Stimulated activated CD4-positive, alpha-beta T cell treated with anti-CD3 and anti-CD28 coated beads, Interleukin-4, amount 100 ng/mL, for 4 hours (primary cell): ENCODE results near the gene TBC1D22A.

Experiments
- DNase-seq, 2 experiments: peaks; one replicate each; pipeline ENCODE4 v3.0.0-alpha.2; 2020

Gene TBC1D22A

DNA sequence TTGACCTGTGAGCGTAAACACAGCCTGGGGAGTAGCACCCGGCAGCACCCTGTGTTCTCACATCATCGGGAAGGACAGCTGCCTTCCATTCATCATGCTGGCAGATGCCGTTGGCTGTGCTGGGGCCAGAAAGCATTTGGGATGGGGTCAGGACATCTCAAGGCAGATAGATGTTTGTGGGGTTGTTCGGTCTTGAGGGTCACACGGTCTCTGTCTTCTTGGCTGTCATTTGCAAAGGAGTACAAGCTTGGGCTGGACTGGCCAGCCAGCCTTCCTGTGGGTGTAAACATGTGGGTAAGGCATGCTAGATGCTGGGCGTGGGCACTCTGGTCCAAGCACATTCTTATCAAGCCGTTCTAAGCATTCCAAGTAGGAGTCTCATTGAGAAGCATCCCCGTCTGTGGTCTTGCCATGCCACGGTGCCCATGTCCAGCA is 81.4 kb downstream of the TBC1D22A start:
- DNase-seq = no peak

DNA sequence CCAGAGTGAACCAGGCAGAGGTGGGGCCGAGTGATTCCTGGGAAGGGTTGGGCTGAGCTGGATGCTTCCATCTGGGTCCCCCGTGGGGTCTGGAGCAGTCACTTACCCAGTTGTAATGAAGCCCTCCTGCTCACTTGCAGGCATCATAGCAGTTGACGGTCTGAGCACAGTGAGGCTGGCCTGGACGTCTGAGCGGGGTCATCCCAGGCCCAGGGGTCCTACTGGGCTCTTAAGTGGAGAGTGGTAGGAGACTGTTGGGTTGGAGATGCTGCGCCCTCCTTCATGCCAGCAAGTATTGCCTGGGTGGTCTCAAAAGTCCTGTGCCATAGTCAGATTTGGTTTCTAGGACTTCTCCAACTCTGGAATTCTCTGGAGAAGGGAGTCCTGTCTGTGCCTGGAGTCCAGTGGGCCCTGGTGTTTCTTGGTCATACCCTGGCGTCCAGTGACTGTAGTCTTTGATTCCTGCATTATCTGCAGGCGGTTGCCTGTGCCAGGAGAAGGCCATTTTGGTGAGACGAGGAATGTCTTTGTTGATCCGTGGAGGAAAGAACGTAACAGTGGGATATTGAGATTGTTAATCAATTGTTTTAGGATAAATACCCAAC is 82.3 kb downstream of the TBC1D22A start:
- no peak for DNase-seq

DNA sequence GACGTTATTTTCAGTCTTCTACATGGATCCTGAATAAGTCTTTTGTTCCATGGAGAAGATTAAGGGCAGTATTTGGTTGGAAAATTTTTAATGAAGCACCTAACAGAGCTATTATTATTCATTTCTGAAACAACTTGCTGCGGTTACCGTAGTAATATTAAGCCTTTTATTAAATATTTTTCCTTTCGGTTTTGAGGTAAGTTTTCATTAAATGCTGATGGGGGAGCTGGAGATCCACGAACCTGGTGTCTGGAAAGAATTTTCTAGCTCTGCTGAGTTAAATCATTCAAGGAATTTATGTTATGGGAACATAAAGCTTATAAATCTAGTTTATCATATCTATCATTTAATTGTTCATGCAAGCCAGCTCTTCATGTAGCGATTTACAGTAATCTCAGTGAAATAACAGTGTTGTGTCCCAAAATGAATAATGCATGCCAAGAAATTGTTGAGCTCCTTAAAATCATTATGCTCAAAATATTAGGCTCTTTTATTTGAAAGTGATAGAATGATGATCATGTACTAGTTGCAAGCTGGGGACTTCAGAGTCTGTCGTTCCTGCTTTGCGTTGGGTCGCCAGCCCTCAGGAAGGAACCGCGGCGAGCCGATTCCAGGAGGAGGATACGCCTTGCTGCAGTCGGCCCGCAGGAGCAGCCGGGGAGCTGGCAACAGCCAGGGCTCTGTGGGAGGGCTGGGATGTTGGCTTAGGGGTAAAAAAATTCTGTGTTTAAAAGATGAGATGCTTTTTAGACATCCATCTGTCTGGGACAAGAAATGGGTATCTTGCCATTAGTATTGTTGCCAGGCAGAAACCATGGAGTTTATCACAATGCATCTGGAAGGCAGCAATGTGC is 83.1 kb downstream of the TBC1D22A start:
- no peak for DNase-seq

DNA sequence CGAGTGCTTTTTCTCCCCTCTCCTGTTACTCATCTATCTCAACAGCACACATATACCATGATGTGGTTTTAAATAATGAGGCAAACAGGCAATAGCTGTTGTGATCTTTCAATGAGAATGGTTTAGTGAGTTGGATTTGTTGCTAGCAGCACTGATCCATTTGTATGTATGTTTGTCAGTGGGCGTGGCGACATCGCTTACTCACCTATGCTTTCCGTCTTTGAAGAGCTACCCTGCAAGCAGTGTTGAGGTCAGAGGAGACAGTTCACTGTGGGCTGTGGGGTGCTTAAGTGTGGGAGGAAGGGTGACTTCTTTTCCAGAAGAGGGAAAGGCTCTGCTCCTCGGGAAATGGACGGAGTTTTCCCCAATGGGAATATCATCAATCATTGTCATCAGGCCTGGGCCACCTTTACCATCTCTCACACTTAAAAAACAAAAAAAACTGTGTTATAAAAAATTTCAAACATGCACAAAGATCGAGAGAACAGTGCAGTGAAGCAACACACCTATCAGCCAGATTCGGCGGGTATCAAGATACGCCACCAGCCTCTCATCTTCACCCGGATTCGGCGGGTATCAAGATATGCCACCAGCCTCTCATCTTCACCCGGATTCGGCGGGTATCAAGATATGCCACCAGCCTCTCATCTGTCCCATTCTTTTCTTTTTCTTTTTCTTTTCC is 83.8 kb downstream of the TBC1D22A start:
- DNase-seq = peak in 1 of 2 experiments; percentile 32

DNA sequence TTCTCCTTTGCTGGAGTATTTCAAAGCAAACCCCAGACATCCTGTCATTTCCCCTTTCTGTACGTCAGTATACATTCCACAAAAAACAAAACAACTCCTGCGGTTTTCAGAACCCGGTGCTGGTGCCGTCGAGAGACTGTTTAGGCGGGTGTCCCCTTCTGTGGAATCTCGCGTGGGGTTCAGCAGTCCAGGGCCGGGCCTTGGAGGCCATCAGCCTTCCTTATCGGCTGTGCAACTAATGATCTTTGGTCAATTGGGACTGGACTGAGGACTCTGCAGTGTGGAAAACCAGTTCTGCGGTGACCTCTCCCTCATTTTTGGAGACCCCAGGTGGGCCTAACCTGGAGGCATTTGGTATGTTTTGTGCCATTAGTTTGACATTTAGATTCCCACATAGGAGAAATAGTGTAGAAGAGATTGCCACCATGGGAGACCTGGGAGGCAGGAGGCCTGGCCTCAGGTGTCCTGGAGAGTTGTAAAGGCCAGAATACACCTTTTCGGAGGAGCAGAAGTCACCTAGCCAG is 84.4 kb downstream of the TBC1D22A start:
- no peak for DNase-seq

DNA sequence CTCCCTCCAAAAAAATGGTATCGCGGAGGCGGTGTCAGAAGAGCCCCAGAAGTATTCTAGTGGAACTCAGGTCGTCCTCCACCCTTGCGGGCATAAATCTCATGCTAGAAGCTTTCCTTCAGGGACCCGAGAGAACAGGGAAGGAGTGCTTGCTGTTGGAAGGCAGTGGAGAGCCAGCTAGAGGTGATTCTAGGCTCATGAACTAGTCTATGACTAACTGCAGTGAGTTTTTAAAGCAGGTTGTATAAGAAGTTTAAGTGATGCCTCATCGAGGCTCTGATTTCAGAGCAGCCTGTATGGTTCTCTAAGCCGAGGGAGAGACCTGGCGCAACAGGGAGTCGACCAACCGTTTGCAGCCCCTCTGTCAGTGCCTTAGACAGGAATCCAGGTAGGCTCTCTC is 85.7 kb downstream of the TBC1D22A start:
- DNase-seq = no peak

DNA sequence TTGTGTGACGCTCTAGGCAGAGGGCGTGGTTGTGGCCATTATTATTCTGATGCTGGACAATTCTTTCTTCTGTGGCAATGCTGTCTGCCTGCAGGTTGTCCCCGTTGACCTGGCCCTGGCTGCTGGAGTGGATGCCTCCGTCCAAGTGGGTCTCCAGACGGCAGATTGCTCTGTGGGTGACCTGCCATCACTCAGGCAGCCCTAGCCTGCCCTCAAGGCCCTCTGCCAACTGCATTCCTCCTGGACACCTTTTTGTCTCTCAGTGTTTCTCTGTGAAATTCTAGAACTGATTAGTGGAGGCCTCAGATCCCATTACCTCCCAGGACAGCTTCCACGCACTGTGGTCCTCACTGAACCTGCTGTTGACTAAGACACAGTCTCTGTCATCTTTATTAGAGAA is 86.7 kb downstream of the TBC1D22A start:
- DNase-seq = no peak

DNA sequence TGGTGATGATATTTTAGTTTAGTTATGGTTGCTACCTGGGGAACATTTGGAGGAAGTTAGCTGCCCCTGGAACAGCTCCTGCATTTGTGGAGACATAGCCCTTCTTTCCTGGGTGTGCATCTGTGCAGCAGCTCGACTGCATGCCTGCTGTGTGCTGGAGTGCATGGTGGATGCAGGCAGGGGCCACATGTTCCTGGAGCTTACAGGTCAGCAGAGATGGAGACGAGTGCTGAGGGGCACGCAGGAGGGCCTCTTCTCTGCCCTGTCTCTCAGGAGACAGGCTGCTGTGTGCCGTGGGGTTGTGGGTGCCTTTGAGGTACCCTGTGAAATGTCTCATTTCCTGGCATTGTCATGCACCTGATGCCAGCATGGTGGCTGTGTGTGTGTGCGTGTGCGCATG is 87.5 kb downstream of the TBC1D22A start:
- DNase-seq = no peak

DNA sequence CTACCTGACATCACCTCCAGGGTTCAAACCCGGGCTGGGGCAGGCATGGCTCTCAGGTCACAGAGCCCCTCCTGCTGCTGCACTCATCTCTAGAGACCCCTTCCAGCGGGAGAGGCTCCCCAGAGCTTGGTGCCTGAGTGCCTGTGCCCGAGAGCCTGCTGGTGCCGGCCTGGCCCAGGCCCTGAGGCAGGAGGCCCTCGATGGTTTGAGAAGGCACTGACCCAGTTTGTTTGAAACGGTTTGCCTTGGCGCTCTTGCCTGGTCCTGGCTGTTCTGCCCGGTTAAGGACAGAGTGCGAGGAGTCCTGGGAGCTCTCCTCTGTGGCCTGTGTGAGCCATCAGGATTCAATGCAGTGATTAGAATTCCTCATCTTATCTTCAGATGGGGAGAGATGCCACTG is 88.9 kb downstream of the TBC1D22A start:
- no peak for DNase-seq

DNA sequence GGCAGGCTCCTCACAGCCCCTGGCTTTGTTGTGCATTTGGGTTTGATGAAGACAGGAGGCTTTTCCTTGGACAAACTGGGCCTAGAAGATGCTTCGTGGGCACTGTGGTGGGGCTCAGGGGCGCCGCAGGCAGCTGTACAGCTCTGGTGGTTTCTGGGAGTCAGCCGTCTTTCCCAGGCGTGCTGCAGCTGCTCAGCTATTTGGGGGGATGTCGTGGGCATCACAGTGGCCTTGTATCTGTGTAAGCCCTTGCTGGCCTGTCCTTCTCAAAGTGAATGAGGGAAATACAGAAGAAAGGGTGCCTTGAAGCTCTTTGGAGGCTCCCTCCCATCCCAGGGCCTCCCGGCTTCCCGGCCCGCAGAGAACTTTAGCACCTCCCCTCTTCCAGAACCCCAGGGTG is 89.5 kb downstream of the TBC1D22A start:
- DNase-seq = no peak

DNA sequence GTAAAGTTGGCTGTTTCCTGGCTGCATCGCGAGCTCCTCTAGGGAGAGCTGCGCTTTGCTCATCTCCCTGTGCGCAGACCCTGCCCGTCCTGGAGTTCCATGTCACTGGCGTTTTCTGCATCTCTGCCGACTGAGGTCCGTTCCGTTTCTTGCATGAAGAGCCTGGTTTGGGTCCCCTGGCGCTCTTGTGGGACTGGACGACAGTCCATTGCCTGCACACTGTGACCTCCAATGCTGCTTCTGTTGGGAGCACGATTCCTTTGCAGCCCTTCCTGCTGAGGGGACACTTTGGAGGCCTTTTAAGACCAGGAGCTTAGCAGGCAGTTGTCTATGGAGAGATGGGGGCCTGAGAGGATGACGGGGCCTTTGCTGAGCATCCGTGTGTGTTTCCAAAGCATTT is 90.3 kb downstream of the TBC1D22A start:
- no peak for DNase-seq

DNA sequence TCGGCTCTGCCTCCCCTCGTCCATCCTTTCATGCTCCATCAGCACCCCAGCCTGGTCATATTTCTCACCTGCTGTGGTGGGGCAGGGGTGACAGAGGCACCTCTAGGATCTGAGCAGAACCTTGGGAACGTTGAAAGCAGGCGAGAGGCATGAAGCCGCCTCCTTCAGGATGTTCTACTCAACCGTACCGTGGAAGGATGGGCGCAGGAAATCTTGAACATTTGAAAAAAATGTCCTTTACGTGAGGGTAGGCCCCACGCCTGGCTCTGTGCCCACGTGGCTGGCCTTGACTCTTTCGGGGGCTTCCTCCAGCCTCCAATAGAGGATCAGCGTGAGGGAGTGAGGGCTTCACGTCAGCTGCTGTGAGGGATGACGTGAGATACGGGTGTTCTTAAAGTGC is 90.7 kb downstream of the TBC1D22A start:
- DNase-seq = no peak

DNA sequence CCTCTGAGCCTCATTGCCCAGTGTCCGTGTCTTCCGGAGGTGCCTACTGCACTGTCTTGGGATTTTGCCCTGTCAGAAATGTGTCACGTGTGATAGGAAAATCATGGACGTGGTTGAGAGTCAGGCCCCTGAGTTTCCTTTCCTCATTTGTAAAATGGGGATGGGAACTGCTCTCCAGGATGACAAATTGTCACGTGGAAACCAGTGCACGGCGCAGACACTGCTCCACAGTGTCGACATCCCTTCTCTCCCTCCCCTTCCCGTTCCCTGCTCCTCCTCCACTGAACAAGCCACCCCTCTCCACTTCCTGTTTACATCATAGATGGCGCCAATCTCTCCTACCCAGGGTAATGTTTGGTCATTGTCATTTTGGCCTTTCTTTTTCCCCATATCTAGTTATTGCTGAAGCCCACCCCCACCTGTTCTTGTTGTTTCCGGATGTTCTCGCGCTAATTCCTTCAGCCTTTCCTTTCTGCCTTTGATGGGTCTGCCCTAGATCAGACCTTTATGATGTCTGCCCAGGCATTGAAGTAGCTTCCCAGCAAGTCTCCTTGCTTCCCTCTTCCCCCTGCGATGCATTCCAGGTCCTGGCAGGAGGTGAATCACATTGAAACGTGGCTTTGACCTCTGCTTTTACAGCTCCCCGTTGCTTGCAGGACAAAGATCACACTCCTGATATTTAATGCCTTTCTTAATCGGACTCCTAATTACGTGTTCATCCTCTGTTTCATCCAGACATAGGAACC is 91.8 kb downstream of the TBC1D22A start:
- no peak for DNase-seq

DNA sequence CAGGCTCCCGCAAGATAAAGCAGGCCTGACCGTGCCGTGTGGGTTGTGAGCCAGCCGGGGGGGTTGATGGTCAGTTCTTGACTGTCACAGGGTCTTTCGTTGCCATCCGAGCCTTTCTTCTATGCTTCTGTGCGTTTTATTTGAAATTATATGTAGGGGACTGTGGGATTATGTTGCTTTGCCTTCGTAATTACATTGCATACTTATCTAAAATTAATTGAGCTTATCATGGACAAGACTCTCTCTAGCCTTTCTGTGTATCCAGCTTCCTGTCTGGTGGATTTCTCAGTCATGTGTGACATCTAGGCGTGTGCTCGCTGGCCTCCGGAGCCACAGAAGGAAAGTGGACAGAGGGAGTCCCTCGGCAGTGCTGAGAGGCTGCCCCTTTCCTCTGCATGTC is 93.2 kb downstream of the TBC1D22A start:
- no peak for DNase-seq

DNA sequence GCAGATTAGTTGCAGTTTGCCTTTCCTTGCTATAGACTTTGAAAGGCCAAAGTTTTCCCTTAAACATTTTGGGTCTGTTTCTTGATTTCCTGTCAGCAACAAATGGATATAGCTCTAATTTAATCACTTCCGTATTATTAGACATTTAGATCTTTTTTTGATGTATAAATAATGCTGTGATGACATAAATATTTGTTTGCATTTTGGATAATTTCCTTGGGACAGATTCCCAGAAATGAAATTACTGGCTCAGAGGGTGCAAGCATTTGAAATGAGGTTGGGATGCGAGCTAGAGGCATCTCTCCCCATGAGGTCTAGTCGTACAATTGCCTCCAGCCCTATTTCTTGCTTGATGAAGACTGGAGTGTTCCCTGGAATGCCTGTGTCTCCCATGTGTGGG is 94.2 kb downstream of the TBC1D22A start:
- no peak for DNase-seq

DNA sequence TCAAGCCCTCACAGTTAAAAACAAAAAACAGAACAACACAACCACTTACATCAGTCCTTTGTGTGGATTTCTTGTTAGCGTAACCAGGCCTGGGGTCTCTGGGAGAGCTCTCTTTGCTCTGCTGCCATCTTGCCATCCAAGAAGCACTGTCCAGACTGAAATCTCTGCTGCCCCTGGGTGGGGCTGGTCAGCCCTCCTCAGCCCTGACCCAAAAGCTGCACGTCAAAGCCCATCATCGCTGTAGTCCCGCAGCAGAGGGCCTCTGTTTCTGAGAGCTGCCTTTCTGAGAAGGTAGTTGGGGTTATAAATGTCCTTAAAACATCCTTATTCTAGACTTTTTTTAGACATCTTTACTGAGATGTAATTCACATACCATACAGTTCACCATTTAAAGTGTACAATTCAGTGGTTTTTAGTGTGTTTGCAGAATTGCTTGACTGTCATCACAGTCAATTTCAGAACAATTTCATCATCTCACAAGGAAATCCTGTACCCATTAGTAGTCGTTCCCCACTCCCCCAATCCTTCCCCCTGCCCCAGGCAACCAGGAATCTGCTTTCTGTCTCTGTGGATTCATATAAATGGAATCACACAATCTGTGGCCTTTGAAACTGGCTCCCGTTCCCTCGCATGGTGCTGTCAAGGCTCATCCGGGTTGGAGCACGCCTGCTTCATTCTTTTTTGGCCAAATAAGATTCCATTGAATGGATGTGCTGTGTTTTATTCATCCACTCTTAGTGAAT is 94.9 kb downstream of the TBC1D22A start:
- DNase-seq = no peak

DNA sequence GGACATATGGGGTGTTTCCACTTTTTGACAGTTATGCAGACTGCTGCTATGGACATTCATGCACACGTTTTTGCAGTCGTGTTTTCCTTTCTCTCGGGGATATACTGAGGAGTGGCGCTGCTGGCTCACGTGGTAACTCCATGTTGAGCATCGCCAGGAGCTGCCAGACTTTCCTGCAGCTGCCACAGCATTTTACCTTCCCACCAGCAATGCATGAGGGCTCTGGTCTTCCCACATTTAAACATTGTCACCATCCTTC is 95.4 kb downstream of the TBC1D22A start:
- DNase-seq = no peak

DNA sequence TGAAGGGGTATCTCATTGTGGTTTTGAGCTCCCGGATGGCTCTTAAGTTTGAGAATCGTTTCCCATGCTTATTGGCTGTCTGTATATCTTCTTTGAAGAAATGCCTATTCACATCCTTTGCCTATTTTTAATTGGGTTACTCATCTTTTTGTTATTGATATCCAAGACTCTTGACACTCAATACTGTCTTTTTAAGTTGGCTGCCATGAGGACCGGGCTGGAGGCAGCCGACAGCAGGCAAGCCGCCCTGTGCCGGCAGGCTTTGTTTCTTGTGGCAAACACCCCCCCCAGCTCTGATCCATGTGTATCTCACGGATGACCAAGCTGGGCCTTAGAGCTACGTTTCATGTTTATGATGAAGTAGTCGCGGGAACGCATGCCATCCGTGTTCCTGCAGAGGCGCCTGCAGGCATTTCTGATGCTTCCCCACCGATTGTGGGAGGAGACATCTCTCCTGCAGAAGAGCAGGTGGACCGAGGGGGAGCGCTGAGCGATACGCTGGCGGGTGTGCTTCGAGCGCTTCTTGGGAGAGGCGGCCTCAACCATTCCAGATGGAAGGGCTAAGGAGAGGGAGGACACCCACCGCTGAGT is 95.8 kb downstream of the TBC1D22A start:
- no peak for DNase-seq

DNA sequence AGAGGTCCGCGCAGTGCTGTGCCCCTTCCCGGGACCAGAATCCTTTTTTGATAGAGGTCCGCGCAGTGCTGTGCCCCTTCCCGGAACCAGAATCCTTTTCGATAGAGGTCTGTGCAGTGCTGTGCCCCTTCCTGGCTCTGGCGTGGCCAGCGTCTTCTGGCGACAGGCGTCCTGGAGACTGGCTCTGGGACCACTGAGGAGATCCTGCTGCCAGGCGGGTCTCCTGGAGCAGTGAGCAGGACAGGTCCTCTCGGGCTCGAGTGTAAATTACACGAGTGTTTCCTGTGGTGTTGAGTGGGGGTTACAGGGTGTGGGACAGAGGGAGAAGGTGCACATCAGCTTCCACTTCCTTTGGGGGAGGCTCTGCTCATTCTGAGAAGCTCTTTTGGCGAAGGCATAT is 98.1 kb downstream of the TBC1D22A start:
- DNase-seq = no peak

DNA sequence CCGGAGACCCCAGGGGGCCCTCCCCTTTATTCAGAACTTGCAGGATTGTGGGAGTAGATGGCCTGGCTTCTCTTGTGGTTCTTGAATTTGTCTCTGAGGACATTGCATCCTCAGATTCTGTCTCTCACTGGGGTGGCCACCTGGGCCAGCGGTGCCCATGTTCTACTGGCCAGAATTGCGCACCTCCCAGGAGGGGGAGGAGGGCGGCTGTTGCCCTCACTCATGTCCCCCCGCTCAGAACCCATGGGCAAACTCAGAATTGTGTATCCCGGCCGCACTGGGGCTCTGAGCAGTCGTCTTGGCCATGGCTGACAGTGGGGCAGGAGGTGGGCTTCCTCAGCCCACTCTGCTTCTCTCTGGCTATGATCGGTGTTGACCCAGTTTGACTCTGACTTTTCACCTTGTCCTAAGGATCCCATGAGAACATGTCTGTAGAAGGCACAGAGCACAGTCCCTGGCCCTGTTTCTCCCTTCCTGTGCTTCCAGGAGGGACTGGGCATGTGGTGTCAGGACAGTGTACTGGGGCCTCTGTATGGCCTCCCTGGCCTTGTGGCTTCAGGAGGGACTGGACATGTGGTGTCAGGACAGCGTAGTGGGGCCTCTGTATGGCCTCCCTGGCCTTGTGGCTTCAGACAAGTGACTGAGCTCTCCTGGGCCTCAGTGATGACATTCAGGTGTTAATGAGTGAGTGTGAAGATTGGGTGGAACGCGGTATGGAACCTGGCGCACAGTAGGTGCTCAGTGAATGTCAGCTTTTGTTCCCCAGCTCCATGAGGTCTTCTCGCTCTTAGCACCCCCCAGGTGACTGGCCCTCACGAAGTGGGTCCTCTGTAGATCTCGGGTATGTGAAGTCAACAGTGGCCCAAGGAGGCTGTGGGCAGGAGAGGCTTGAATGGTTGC is 99.3 kb downstream of the TBC1D22A start:
- no peak for DNase-seq
